ENCODE results near the gene DENR. TPM values are rescaled to one million over a fixed set of nuclear protein-coding genes. Genes with fewer than 3 reads are reported as not detected.

The DENR gene
- total RNA-seq, 1 donor from 2014 or later, result 35.3 TPM

GRCh38 chr12:122807651-122808050, 55.0 kb downstream of the DENR start:
- DNase-seq (ENCODE audit: low read depth), result no peak
- FAIRE-seq, result no peak
- Histone ChIP-seq H3K4me3 (ENCODE audit: low read depth, low read length) (no peak overlapping the region), H3K36me3 (ENCODE audit: control insufficient read depth, insufficient read depth, low read length) (no peaks in the 10 kb centered on the region), H3K27me3 (ENCODE audit: control insufficient read depth, insufficient read depth, low read length) (no peaks in the 10 kb centered on the region)
- no peak for TF ChIP-seq CTCF (IDR thresholded peaks at IDR 0.05; ENCODE audit: insufficient read depth, low read length, severe bottlenecking)

GRCh38 chr12:122811777-122812176, 59.2 kb downstream of the DENR start:
- TF ChIP-seq CTCF (IDR thresholded peaks at IDR 0.05; ENCODE audit: insufficient read depth, low read length, severe bottlenecking), result no peak
- Histone ChIP-seq H3K4me3 (ENCODE audit: low read depth, low read length) (no peak overlapping the region), H3K27me3 (ENCODE audit: control insufficient read depth, insufficient read depth, low read length) (no peaks in the 10 kb centered on the region), H3K36me3 (ENCODE audit: control insufficient read depth, insufficient read depth, low read length) (no peaks in the 10 kb centered on the region)
- DNase-seq (ENCODE audit: low read depth) (no peak), FAIRE-seq (no peak)

- Histone ChIP-seq H3K36me3 (ENCODE audit: control insufficient read depth, insufficient read depth, low read length) (no peaks in the 10 kb centered on the region), H3K27me3 (ENCODE audit: control insufficient read depth, insufficient read depth, low read length) (no peaks in the 10 kb centered on the region), H3K4me3 (ENCODE audit: low read depth, low read length) (no peak overlapping the region)
- no peak for DNase-seq (ENCODE audit: low read depth)
- TF ChIP-seq CTCF (IDR thresholded peaks at IDR 0.05; ENCODE audit: insufficient read depth, low read length, severe bottlenecking), result no peak
- FAIRE-seq, result no peak
Measured at GRCh38 chr12:122813310-122813713, 60.7 kb downstream of the DENR start.

- TF ChIP-seq CTCF (IDR thresholded peaks at IDR 0.05; ENCODE audit: insufficient read depth, low read length, severe bottlenecking), result no peak
- H3K36me3 ChIP-seq (ENCODE audit: control insufficient read depth, insufficient read depth, low read length), result no peaks in the 10 kb centered on the region
- DNase-seq (ENCODE audit: low read depth), result no peak
- H3K4me3 ChIP-seq (ENCODE audit: low read depth, low read length), result no peak overlapping the region
- no peaks in the 10 kb centered on the region for H3K27me3 ChIP-seq (ENCODE audit: control insufficient read depth, insufficient read depth, low read length)
- FAIRE-seq, result no peak
Measured at GRCh38 chr12:122819209-122819785, 66.7 kb downstream of the DENR start.

- FAIRE-seq, result no peak
- TF ChIP-seq CTCF (IDR thresholded peaks at IDR 0.05; ENCODE audit: insufficient read depth, low read length, severe bottlenecking), result no peak
- H3K27me3 ChIP-seq (ENCODE audit: control insufficient read depth, insufficient read depth, low read length), result no peaks in the 10 kb centered on the region
- DNase-seq (ENCODE audit: low read depth), result no peak
- H3K36me3 ChIP-seq (ENCODE audit: control insufficient read depth, insufficient read depth, low read length), result no peaks in the 10 kb centered on the region
- no peak overlapping the region for H3K4me3 ChIP-seq (ENCODE audit: low read depth, low read length)
Measured at GRCh38 chr12:122820138-122820537, 67.5 kb downstream of the DENR start.

Other genes with a start within 250 kb of the DENR start
- gene RSRC2, start 225.9 kb upstream of the DENR start, total RNA-seq, result 22.6 and 44.0 TPM in 2 replicates
- gene KNTC1, start 225.6 kb upstream of the DENR start, total RNA-seq, result 6.8 and 7.6 TPM in 2 replicates
- 1.6 and 3.3 TPM in 2 replicates for gene HCAR2, start 49.5 kb upstream of the DENR start, total RNA-seq
- 0.26 and 0.77 TPM in 2 replicates for gene HCAR3, start 36.0 kb upstream of the DENR start, total RNA-seq
- gene HCAR1, start 22.0 kb upstream of the DENR start, total RNA-seq, result under 0.01 and 0.13 TPM in 2 replicates
- gene CCDC62, start 21.7 kb downstream of the DENR start, total RNA-seq, result 0.79 and 1.2 TPM in 2 replicates
- gene HIP1R, start 82.6 kb downstream of the DENR start, total RNA-seq, result 36.1 TPM in 2 replicates
- gene VPS37B, start 143.3 kb downstream of the DENR start, total RNA-seq, result 22.7 and 25.0 TPM in 2 replicates
- gene ABCB9, start 213.6 kb downstream of the DENR start, total RNA-seq, result 2.3 and 3.4 TPM in 2 replicates
- gene OGFOD2, start 222.4 kb downstream of the DENR start, total RNA-seq, result 15.0 and 17.0 TPM in 2 replicates
- 158 and 237 TPM in 2 replicates for gene ARL6IP4, start 227.9 kb downstream of the DENR start, total RNA-seq